Activated naive CD4-positive, alpha-beta T cell treated with anti-CD3 and anti-CD28 coated beads for 36 hours (primary cell): Measurements from ENCODE around the gene CRIP2. TPM values are rescaled to one million over a fixed set of nuclear protein-coding genes. Genes with fewer than 3 reads are reported as not detected.

Experiments used
- CTCF ChIA-PET: fragments of 350-600 bp; sonication (Branson Sonifier 250); formaldehyde crosslinking; loops from one replicate; lab custom pipeline; 2021; ENCODE audit warnings: antibody characterized with exemption; lab: Charles Lee
- DNase-seq: peaks from one replicate; pipeline ENCODE4 v3.0.0-alpha.2; 2020
- H3K27ac Mint-ChIP-seq: one replicate; pipeline ENCODE4 v1.8.0; 2021; ENCODE audit warnings: mild to moderate bottlenecking, mixed read lengths
- H3K27me3 Mint-ChIP-seq: one replicate; pipeline ENCODE4 v1.8.0; 2021; ENCODE audit warnings: low read depth, mixed read lengths
- H3K36me3 Mint-ChIP-seq: one replicate; pipeline ENCODE4 v1.8.0; 2021; ENCODE audit warnings: low read depth, mixed read lengths
- H3K4me1 Mint-ChIP-seq: one replicate; pipeline ENCODE4 v1.8.0; 2021; ENCODE audit warnings: low read depth, mixed read lengths
- H3K4me3 Mint-ChIP-seq: one replicate; pipeline ENCODE4 v1.8.0; 2021; ENCODE audit warnings: mild to moderate bottlenecking, moderate library complexity, mixed read lengths
- H3K9me3 Mint-ChIP-seq: one replicate; pipeline ENCODE4 v1.8.0; 2021; ENCODE audit warnings: mixed read lengths
- intact Hi-C: fragments of 100-400 bp; cut with micrococcal nuclease; formaldehyde crosslinking; loops from one replicate; pipeline ENCODE4 v1.15.1; 2023
- total RNA-seq, 2 experiments: library from RNA; stranded (reverse); gene quantifications; one replicate each; pipeline ENCODE4 v1.2.3, GENCODE V29; 2021

Gene CRIP2
- total RNA-seq, 2 experiments from 2014 or later = not detected

DNA sequence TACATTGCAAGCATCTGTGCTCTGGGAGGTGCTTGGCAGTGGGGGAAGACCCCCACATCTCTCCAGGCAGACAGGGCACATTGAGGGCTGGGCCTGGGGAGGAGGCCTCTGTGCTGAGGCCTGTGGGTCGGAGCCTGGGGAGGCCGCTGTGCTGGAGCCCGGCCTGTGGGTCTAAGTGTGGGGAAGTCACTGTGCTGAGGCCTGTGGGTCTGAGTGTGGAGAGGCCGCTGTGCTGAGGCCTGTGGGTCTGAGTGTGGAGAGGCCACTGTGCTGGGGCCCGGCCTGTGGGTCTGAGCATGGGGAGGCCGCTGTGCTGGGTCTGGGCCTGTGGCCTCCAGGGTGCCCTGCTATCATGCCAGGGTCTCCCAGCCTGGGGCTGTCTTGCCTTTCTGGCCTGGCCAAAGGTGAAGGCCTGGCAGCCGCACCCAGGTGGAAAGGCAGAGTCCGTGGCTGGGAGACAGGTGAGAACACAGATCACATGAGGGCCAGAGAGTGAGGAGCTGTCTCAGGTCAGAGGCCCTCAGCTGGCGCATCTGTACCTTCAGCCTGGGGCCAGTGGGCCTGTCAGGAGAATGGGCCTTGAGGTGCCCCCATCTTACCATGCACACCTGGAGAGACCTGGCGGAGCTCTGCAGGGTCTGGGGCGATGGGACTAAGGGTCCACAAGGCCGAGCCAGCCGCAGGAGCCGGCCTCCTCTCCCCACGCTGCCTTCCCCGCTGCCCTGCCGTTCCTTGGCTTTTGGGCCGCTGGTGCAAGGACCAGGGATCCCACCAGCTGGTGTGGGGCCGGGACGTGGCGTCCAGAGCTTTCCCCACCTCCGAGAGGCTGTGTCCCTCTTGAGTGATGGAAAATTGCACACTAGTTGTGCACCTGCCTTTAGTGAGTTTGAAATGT, 18.6 kb upstream of the CRIP2 start:
- Mint-ChIP-seq H3K27ac (no peak overlapping the region), H3K4me1 (no peaks in the 10 kb centered on the region), H3K36me3 (peaks cover 14% of the 10 kb centered on the region), H3K27me3 (no peaks in the 10 kb centered on the region), H3K9me3 (no peaks in the 10 kb centered on the region), H3K4me3 (no peak overlapping the region)
- intact Hi-C loops = no loop called here
- CTCF ChIA-PET = interaction anchor here (1.3 kb wide), 1 partner anchor 33 kb away, joined by 3 read pairs; no protein-coding TSS in a partner anchor
- no peak for DNase-seq

GRCh38 chr14:105456736-105457617, 17.6 kb upstream of the CRIP2 start:
- Mint-ChIP-seq H3K9me3 (no peaks in the 10 kb centered on the region), H3K27me3 (no peaks in the 10 kb centered on the region), H3K36me3 (peaks cover 19% of the 10 kb centered on the region), H3K27ac (no peak overlapping the region), H3K4me3 (no peak overlapping the region), H3K4me1 (no peaks in the 10 kb centered on the region)
- CTCF ChIA-PET = interaction anchor here (1.0 kb wide), 1 partner anchor 33 kb away, joined by 4 read pairs; no protein-coding TSS in a partner anchor
- intact Hi-C loops = no loop called here
- DNase-seq = no peak

DNA sequence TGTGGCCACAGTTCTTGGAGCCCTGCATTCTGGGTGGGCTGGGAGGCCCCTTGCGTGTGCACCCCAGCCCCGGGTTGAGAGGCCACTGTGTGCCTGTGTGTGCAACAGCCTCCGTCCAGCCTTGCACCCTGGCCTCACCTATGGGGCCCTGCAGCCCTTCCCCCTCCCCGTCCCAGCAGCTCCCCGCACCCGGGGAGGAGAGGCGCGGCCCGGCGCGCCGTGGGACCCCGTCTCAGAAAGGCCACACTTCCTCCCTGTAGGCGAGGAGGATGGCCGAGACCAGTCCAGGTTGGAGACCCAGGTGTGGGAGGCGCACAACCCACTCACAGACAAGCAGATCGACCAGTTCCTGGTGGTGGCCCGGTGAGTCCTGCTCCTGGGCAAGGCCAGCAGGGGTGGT, 16.6 kb upstream of the CRIP2 start:
- no peaks in the 10 kb centered on the region for H3K4me1 Mint-ChIP-seq
- CTCF ChIA-PET = no interaction called here
- peaks cover 11% of the 10 kb centered on the region for H3K36me3 Mint-ChIP-seq
- no peak overlapping the region for H3K27ac Mint-ChIP-seq
- no peak overlapping the region for H3K4me3 Mint-ChIP-seq
- H3K9me3 Mint-ChIP-seq = no peaks in the 10 kb centered on the region
- H3K27me3 Mint-ChIP-seq = no peaks in the 10 kb centered on the region
- intact Hi-C loops = no loop called here
- DNase-seq = no peak

- CTCF ChIA-PET = no interaction called here
- H3K36me3 Mint-ChIP-seq = peaks cover 11% of the 10 kb centered on the region
- no peaks in the 10 kb centered on the region for H3K4me1 Mint-ChIP-seq
- no peaks in the 10 kb centered on the region for H3K9me3 Mint-ChIP-seq
- no peak for DNase-seq
- H3K27ac Mint-ChIP-seq = no peak overlapping the region
- no peaks in the 10 kb centered on the region for H3K27me3 Mint-ChIP-seq
- H3K4me3 Mint-ChIP-seq = no peak overlapping the region
- intact Hi-C loops = no loop called here
Measured at GRCh38 chr14:105458571-105458970, 16.1 kb upstream of the CRIP2 start.

DNA sequence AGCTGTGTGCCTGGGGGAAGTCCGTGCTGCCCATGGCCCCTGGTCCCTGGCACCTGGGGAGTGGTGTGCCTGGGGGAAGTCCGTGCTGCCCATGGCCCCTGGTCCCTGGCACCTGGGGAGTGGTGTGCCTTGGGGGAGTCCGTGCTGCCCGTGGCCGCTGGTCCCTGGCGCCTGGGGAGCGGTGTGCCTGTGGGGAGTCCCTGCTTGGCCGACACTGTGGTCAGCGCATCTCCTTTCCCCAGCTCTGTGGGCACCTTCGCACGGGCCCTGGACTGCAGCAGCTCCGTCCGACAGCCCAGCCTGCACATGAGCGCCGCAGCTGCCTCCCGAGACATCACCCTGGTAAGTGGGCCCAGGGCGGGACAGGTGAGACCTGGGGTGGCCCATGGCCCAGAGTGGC, 14.5 kb upstream of the CRIP2 start:
- CTCF ChIA-PET = no interaction called here
- Mint-ChIP-seq H3K27me3 (no peaks in the 10 kb centered on the region), H3K27ac (no peak overlapping the region), H3K36me3 (peaks cover 13% of the 10 kb centered on the region), H3K9me3 (no peaks in the 10 kb centered on the region), H3K4me1 (no peaks in the 10 kb centered on the region), H3K4me3 (no peak overlapping the region)
- intact Hi-C loops = no loop called here
- no peak for DNase-seq

DNA sequence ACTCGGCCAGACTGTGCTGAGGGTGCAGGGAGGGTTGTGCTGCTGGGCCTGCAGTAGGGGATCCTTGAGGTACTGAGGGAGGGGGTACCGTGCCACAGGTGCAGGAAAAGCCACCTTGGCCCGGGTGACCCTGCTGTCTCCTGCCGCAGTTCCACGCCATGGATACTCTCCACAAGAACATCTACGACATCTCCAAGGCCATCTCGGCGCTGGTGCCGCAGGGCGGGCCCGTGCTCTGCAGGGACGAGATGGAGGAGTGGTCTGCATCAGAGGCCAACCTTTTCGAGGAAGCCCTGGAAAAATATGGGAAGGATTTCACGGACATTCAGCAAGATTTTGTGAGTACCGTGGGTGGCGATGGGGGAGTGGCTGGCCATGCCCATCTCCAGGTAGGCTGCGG, 14.0 kb upstream of the CRIP2 start:
- no peak for DNase-seq
- Mint-ChIP-seq H3K27ac (no peak overlapping the region), H3K9me3 (no peaks in the 10 kb centered on the region), H3K4me1 (no peaks in the 10 kb centered on the region), H3K4me3 (no peak overlapping the region), H3K36me3 (peaks cover 9% of the 10 kb centered on the region), H3K27me3 (no peaks in the 10 kb centered on the region)
- CTCF ChIA-PET = no interaction called here
- intact Hi-C loops = no loop called here

- Mint-ChIP-seq H3K4me1 (no peaks in the 10 kb centered on the region), H3K27ac (no peak overlapping the region), H3K4me3 (no peak overlapping the region), H3K9me3 (no peaks in the 10 kb centered on the region), H3K27me3 (no peaks in the 10 kb centered on the region), H3K36me3 (peaks cover 9% of the 10 kb centered on the region)
- intact Hi-C loops = no loop called here
- CTCF ChIA-PET = no interaction called here
- no peak for DNase-seq
Measured at GRCh38 chr14:105461903-105462302, 12.7 kb upstream of the CRIP2 start.

- Mint-ChIP-seq H3K27ac (no peak overlapping the region), H3K4me1 (no peaks in the 10 kb centered on the region), H3K9me3 (no peaks in the 10 kb centered on the region), H3K4me3 (no peak overlapping the region), H3K27me3 (no peaks in the 10 kb centered on the region), H3K36me3 (peaks cover 9% of the 10 kb centered on the region)
- DNase-seq = no peak
- intact Hi-C loops = no loop called here
- CTCF ChIA-PET = no interaction called here
Measured at GRCh38 chr14:105464501-105464900, 10.1 kb upstream of the CRIP2 start.

- intact Hi-C loops = no loop called here
- Mint-ChIP-seq H3K9me3 (no peaks in the 10 kb centered on the region), H3K4me1 (no peaks in the 10 kb centered on the region), H3K27ac (no peak overlapping the region), H3K4me3 (no peak overlapping the region), H3K27me3 (no peaks in the 10 kb centered on the region), H3K36me3 (peaks cover 9% of the 10 kb centered on the region)
- no peak for DNase-seq
- CTCF ChIA-PET = no interaction called here
Measured at GRCh38 chr14:105465209-105466031, 9.2 kb upstream of the CRIP2 start.

DNA sequence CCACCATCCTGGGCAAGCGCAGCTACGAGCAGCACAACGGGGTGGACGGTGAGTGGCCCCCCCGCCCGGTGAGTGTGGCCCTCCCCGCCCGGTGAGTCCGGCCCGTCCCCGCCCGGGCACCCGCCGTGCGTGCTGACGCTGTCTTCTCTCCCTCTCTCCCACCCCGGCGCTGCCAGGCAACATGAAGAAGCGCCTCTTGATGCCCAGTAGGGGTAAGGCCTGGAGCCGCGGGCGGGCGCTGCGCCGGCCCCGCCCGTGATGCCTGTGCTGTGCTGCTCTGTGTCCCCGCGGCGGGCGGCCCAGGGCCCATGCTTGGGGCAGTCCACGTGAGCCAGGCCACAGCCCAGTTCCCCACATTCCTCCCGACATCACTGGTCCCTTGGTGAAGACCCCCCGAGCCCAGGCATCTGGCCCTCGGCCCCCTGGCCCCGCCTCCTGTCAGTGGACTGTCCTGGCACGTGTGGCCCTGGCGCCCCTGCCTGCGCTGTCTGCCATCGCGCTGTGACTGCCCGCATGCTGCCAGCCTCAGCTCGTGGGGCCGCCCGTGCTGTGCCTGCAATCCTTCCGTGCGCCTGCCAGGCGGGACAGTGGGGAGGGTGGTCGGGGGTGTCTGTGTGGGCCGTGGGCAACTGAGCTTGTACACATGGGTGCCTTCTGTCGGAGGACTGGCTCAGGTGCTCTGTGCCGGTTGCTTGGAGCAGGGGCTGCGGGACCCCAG, 7.9 kb upstream of the CRIP2 start:
- Mint-ChIP-seq H3K9me3 (no peaks in the 10 kb centered on the region), H3K4me3 (no peak overlapping the region), H3K4me1 (no peaks in the 10 kb centered on the region), H3K36me3 (peaks cover 4% of the 10 kb centered on the region), H3K27ac (no peak overlapping the region), H3K27me3 (no peaks in the 10 kb centered on the region)
- CTCF ChIA-PET = no interaction called here
- intact Hi-C loops = no loop called here
- no peak for DNase-seq

DNA sequence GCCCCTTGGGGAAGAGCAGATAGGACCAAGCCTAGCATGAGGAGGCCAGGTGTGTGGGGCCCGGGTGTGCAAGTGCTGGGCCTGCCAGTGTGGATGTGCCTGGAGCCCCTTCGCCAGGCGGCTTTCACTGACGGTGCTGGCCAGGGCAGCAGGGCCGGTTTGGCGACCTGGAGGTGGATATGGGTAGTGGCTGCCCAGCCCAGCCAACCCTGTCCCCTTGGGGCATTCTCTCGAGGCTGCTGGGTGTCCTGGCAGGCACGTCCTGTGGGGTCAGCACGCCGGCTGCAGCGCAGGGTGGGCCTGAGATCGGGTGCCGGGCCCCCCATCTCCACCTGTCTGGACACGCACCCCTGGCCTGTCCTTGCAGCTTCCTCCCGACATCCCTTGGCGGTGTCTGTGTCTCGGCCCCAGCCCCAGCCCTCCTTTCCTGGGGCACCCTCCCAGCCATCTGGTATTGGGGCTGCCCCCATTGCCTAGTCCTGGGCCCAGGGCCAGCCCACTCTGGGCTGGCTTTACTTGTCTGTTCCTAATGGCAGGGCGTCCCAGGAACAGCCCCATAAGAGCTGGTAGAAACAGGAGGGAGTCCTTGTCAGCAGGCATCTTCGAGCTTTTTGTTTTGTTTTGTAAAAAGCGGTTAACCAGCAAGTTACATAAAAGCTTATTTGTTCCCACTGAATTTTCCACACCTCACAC, 7.2 kb upstream of the CRIP2 start:
- intact Hi-C loops = no loop called here
- Mint-ChIP-seq H3K27ac (no peak overlapping the region), H3K9me3 (no peaks in the 10 kb centered on the region), H3K36me3 (peaks cover 4% of the 10 kb centered on the region), H3K4me3 (no peak overlapping the region), H3K4me1 (no peaks in the 10 kb centered on the region), H3K27me3 (no peaks in the 10 kb centered on the region)
- CTCF ChIA-PET = interaction anchor here (1.1 kb wide), 1 partner anchor 97 kb away, joined by 3 read pairs; no protein-coding TSS in a partner anchor
- DNase-seq = no peak
